Iris pigment epithelial cell (primary cell): ENCODE measurements around the gene LRBA.

Experiments
- DNase-seq: peaks from one replicate; pipeline ENCODE4 v3.0.0-alpha.2; 2011; ENCODE audit warnings: low read depth

Gene LRBA

GRCh38 chr4:150805183-150806025 lies 209.7 kb downstream of the LRBA start:
- no peak for DNase-seq

DNA sequence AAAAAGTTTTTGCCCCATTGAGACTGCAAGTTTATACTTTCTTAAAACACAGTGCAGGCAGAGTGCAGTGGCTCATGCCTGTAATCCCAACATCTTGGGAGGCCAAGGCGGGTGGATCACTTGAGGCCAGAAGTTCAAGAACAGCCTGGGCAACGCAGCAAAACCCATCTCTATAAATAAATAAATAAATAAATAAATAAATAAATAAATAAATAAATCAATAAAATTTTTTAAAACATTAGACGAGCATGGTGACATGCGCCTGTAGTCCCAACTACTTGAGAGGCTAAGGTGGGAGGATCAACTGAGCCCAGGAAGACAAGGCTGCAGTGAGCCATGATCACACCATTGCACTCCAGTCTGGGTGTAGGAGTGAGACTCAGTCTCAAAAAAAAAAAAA lies 213.3 kb downstream of the LRBA start:
- DNase-seq, result no peak

DNA sequence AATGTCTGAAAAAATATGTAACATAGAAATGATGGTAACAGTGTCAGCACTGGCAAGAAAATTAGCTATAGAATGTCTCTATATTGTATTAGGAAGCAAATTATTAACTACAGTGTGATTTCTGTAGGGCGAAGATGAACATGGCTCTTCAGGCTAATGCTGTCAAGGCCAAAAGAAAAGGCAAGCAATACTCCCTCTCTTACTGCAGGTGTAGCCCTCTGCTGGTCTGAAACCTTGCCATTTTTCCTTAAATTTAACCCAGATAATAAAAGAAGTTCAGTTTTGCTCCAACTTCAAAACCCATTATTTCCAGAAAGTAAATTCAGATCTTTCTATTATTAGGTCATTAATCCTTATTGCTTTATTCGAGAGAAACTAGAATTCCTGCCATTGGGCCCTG lies 215.9 kb downstream of the LRBA start:
- DNase-seq, result no peak

DNA sequence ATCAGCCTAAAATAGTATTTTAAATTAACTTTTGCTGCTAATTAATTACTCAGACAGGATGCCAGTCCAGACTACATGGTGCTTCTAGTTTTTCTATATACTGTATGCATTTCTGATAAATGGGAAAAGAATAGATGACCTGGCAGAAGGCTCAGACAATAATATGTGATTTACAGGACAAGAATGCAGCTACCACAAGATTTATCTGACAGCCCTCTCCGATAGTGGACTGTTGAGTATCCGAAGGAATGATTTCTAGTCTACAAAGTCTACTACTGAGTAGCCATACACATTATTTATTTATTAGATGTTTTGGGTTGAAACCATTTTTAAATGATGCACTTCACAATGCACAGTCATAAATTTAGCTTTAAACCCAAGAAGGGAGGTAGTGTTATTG lies 220.4 kb downstream of the LRBA start:
- peak; percentile 35 for DNase-seq

DNA sequence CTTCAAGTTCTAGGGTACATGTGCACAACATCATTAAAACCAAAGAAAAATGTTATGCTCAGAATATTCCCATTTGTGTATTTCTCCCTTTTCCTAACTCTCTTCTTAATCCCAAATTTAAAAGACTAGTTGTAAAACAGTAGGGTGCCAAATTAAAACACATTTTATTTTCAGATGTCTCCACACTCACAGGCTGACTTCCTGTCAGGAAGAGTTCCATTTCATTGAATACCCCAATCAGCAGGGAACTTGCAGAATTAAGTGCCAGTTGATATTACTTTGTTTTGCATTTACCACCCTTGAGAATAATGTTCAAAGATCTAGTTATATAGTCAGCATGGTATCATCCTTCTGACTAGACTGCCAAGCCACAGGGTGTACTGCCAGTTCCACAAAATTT lies 225.2 kb downstream of the LRBA start:
- no peak for DNase-seq

GRCh38 chr4:150784939-150785338 lies 230.1 kb downstream of the LRBA start:
- no peak for DNase-seq

GRCh38 chr4:150784305-150784704 lies 230.8 kb downstream of the LRBA start:
- no peak for DNase-seq

DNA sequence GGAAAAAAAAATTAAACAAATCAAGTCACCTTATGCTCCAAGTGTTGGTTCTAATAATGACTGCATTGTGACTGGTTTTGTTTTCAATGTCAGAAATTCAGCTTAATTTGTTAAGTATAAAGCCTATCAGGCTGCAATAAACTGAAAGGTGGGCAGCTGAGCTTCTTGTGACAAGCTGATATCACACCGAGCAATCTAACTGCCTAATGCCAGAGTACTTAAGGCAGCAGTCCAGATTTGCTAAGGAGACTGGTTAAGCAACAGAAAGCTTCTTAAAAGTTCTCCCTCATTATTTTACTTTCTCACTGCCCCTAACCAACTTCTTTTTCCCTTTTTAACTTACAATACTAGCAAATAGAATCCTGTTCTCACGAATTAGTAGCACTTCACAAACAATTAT lies 232.2 kb downstream of the LRBA start:
- DNase-seq, result peak; percentile 32

GRCh38 chr4:150782311-150782710 lies 232.8 kb downstream of the LRBA start:
- peak; percentile 19 for DNase-seq

GRCh38 chr4:150781191-150781590 lies 233.9 kb downstream of the LRBA start:
- no peak for DNase-seq

DNA sequence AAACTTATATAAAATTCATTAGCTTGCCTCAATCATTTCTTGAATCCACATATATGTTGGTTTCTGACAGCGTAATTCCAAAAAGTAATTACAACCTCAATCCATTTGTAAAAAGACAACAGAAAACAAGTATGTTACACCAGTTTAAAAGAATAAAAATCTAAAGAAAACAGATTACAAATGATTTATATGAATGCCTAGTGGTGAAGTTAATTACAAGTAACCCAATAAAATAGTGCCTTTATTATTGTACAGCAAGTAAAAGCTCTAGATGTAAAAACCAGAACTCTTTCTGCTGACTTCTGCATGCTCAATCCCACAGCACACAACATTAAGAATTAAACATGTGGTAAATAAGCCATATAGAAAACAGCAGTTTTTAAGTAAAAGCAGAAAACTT lies 235.4 kb downstream of the LRBA start:
- DNase-seq, result no peak

GRCh38 chr4:150773729-150774449 lies 241.2 kb downstream of the LRBA start:
- DNase-seq, result no peak

DNA sequence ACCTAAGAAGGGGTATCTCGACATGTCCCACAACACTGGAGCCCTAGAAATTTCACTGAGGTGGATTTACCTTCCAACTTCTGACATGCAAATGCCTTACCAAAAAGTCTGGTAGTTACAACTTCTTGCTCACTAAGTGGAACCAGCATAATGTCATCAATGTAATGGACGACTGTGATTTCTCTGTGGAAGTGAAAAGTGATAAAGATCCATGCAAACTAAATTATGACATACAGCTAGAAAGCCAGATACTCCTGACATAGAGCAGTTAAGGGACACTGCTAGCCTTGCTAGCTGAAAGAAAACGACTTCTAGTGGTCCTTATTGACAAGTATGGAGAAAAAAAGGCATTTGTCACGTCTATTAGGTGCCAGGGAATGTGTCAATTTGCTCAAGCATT lies 242.1 kb downstream of the LRBA start:
- no peak for DNase-seq

DNA sequence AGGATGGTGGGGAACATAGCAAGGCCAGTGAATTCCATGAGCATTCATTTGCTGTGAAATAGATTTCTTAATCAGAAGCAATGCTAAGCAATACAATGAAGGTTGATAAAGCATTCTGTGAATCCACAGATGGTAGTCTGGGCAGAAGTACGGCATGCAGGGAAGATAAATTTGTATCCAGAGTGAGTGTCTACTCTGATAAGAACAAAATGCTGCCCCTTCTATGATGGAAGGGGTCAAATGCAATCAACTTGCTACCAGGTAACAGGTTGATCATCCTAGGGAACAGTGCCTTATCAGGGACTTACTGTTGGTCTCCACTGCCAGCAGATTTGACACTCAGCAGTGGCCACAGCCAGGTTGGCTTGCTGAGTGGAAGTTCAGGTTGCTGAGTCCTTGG lies 243.7 kb downstream of the LRBA start:
- DNase-seq, result no peak

DNA sequence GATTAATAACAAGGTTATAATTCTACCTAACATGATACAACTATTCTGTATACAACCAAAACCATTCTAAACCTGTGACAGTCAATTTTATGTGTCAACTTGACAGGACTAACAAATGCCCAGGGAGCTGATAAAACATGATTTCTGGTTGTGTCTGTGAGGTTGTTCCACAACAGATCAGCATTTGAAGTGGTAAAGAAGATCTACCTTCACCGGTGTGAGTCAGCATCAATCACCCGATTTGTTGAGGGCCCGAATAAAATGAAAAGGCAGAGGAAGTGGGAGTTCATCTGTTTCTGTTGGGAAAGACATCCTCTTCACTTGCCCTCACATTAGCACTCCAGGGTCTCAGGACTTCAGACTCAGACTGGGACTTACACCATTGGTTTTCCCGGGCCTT lies 245.2 kb downstream of the LRBA start:
- peak; percentile 36 for DNase-seq

DNA sequence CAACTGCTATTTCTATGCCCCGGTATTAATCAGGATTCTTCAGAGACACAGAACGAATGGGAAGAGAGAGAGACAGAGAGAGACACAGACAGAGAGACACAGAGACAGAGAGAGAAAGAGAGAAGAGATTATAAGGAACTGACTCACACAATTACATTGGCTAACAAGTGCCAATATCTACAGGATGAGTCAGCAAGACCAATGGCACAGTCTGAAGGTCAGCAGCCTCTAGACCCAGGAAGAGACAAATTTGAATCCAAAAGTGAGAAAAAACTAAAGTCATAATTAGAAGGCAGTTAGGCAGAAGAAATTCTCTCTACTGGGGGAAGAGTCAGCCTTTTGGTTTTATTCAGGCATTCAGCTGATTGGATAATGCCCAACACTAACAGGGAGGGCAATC lies 245.8 kb downstream of the LRBA start:
- peak; percentile 86 for DNase-seq

DNA sequence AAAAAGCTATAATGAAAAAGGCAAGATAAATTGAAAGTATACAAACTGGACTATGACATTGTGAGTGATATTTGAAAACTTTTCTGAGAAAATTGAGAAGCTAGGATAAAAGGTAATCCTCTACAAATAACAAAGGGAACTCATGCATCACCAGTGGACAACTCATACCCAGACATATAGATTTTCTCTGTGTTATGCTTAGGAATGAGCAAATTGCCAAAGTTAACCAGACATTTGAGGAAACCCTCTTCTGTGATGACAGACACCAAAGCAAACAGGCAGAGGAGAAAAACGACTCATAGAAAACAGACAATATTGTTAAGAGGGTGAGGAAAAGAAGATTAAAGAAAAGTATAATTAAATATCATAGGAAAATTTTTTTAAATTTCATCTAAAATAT lies 246.6 kb downstream of the LRBA start:
- peak; percentile 16 for DNase-seq

GRCh38 chr4:150765216-150765615 lies 249.9 kb downstream of the LRBA start:
- no peak for DNase-seq

GRCh38 chr4:150751648-150752047 lies 263.4 kb downstream of the LRBA start:
- no peak for DNase-seq

DNA sequence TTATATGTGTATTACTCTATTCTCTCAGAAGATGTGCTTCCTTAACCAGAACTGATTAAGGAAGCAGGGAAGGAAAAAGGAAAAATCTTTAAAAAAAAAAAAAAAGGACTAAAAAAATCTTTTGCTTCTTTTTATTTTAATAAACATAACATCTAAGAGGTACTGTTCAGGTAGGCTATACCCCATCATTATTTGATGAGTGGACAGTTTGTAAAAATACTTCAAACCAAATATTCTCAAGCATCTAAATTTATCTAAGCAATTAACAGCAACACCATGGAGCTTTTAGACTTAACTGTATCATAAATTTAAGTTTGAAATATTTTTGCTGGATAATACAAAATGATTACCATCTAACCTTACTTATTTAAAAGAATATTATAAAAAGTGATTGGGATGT lies 264.3 kb downstream of the LRBA start:
- DNase-seq, result no peak

DNA sequence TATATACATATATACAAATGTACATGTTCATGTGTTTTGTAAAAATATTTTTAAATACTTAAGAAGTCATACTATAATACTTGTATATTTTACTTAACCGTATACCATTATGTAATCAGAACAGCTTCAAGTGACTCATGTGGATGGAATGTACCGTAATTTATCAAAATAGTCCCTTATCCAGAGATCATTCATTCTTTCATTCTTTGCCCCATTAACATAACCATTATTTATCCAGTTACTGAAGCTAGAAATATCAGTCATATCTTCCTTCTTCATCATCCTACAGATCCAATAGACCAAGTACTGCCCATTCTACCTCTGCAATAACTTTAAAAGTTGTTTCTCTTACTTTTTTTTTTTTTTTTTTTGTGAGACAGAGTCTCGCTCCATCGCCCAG lies 268.9 kb downstream of the LRBA start:
- peak; percentile 83 for DNase-seq

DNA sequence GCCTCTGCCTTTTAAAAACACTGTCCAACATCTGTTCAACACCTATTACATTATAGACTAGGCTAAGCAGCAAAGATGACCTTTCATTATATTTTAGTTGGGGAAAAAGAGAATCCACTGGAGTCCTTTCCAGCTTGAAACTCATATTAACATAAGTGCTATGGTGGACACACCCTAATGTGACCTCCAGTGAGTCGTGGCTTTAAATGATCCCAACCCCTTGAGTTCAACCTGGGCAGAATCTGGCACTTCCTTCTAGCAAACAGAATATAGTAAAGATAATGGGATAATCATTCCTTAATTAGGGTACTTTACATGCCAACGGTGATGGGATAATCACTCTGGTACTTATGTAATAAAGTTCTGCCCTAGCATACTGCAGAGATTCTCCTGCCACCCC lies 270.5 kb downstream of the LRBA start:
- DNase-seq, result no peak

GRCh38 chr4:150743564-150744342 lies 271.3 kb downstream of the LRBA start:
- DNase-seq, result peak; percentile 17
